HL-60 (cell line): Measurements from ENCODE around the gene INPP4B.
"Not testable (repeated sequence)": the region's sequence is repeated elsewhere in the genome, so short reads cannot be mapped to it uniquely, and the experiment has no call there.

Experiments
- DNase-seq, 2 experiments: peaks; one replicate each; pipeline ENCODE4 v3.0.0-alpha.2; 2010 to 2020; ENCODE audit warnings: low read depth in 1 of 2, low spot score in 1 of 2
- H3K27ac ChIP-seq: fragments of 250-450 bp; sonication (Bioruptor Pico); replicated peaks from 2 replicates; pipeline ENCODE4 v1.5.1; 2020; ENCODE audit warnings: mild to moderate bottlenecking, moderate library complexity
- H3K27me3 ChIP-seq: fragments of 250-450 bp; sonication (Bioruptor Pico); 2 replicates; pipeline ENCODE4 v1.5.1; 2021; ENCODE audit warnings: mild to moderate bottlenecking, moderate library complexity; ENCODE audit not compliant: insufficient read depth, poor library complexity, severe bottlenecking
- H3K4me3 ChIP-seq: replicated peaks from 2 replicates; pipeline ENCODE4 v1.5.1; 2011; ENCODE audit warnings: mild to moderate bottlenecking, control low read depth, low read length; ENCODE audit not compliant: insufficient read depth
- GABPA ChIP-seq: IDR thresholded peaks from 2 replicates; pipeline ENCODE4 v1.6.1; 2012; ENCODE audit warnings: low read depth
- POLR2AphosphoS5 ChIP-seq: IDR thresholded peaks from 2 replicates; pipeline ENCODE4 v1.6.1; 2012; ENCODE audit warnings: low read depth
- SPI1 ChIP-seq: IDR thresholded peaks from 2 replicates; pipeline ENCODE4 v1.6.1; 2012; ENCODE audit warnings: low read depth, mild to moderate bottlenecking, borderline replicate concordance
- TF ChIP-seq, protein P1 (sequence below): IDR thresholded peaks from 2 replicates; pipeline ENCODE4 v1.6.1; 2012; ENCODE audit warnings: low read depth; ENCODE audit not compliant: insufficient replicate concordance
- TF ChIP-seq, protein P2 (sequence below): IDR thresholded peaks from one replicate; pipeline ENCODE4 v1.5.1; 2011; ENCODE audit warnings: low read length, control low read depth, inconsistent platforms; ENCODE audit not compliant: insufficient read depth

The INPP4B gene

DNA sequence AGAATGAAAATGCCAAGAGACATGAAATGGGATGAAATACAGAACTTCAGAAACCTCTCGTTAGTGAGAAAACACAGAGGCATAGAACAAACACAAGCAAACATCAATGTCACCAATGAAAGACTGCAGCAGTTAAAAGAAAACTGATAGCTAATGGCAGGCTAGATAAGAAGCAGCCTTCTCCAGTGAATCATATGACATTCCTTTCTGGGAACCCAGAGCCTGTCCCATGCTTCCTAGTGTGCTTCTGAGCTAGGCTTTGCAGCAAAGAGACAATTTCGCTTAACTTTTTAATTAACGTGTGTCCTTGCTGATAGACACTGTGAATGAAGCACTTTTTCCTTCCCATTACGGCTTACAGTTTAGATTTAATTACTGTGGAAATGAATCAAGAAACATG, 765.1 kb downstream of the INPP4B start:
- TF ChIP-seq, protein P1, sequence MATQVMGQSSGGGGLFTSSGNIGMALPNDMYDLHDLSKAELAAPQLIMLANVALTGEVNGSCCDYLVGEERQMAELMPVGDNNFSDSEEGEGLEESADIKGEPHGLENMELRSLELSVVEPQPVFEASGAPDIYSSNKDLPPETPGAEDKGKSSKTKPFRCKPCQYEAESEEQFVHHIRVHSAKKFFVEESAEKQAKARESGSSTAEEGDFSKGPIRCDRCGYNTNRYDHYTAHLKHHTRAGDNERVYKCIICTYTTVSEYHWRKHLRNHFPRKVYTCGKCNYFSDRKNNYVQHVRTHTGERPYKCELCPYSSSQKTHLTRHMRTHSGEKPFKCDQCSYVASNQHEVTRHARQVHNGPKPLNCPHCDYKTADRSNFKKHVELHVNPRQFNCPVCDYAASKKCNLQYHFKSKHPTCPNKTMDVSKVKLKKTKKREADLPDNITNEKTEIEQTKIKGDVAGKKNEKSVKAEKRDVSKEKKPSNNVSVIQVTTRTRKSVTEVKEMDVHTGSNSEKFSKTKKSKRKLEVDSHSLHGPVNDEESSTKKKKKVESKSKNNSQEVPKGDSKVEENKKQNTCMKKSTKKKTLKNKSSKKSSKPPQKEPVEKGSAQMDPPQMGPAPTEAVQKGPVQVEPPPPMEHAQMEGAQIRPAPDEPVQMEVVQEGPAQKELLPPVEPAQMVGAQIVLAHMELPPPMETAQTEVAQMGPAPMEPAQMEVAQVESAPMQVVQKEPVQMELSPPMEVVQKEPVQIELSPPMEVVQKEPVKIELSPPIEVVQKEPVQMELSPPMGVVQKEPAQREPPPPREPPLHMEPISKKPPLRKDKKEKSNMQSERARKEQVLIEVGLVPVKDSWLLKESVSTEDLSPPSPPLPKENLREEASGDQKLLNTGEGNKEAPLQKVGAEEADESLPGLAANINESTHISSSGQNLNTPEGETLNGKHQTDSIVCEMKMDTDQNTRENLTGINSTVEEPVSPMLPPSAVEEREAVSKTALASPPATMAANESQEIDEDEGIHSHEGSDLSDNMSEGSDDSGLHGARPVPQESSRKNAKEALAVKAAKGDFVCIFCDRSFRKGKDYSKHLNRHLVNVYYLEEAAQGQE: no peak
- TF ChIP-seq GABPA: no peak
- no peak for TF ChIP-seq SPI1
- TF ChIP-seq, protein P2, sequence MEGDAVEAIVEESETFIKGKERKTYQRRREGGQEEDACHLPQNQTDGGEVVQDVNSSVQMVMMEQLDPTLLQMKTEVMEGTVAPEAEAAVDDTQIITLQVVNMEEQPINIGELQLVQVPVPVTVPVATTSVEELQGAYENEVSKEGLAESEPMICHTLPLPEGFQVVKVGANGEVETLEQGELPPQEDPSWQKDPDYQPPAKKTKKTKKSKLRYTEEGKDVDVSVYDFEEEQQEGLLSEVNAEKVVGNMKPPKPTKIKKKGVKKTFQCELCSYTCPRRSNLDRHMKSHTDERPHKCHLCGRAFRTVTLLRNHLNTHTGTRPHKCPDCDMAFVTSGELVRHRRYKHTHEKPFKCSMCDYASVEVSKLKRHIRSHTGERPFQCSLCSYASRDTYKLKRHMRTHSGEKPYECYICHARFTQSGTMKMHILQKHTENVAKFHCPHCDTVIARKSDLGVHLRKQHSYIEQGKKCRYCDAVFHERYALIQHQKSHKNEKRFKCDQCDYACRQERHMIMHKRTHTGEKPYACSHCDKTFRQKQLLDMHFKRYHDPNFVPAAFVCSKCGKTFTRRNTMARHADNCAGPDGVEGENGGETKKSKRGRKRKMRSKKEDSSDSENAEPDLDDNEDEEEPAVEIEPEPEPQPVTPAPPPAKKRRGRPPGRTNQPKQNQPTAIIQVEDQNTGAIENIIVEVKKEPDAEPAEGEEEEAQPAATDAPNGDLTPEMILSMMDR: no peak
- no peak for TF ChIP-seq POLR2AphosphoS5
- Histone ChIP-seq H3K27me3 (no peaks in the 10 kb centered on the region), H3K4me3 (no peak overlapping the region), H3K27ac (no peak overlapping the region)
- no peak for DNase-seq

- Histone ChIP-seq H3K4me3 (no peak overlapping the region), H3K27me3 (no peaks in the 10 kb centered on the region), H3K27ac (no peak overlapping the region)
- TF ChIP-seq, protein P1: no peak
- TF ChIP-seq SPI1: no peak
- TF ChIP-seq GABPA: no peak
- TF ChIP-seq POLR2AphosphoS5: no peak
- TF ChIP-seq, protein P2: no peak
- DNase-seq: no peak
These were observed 766.1 kb downstream of the INPP4B start for GRCh38 chr4:142079959-142080358.

DNA sequence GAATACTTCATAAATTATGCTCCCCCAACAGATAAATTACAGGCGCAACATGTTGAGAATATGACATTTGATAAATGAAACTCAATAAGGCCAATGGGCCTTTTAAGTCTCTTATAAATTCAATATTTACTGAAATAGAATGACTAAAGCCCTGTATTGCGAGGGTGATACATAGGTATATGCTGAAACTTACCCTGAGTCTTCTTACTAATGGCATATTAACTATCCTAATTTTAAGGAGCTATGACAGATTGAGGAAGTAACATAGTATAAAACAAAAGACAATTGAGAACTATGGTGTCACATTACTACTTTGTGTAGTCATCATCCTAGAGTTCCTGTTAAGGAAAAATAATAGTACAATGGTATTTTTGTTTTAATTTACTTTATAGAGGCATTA, 769.1 kb downstream of the INPP4B start:
- no peak for TF ChIP-seq GABPA
- DNase-seq: no peak
- Histone ChIP-seq H3K4me3 (no peak overlapping the region), H3K27me3 (no peaks in the 10 kb centered on the region), H3K27ac (no peak overlapping the region)

DNA sequence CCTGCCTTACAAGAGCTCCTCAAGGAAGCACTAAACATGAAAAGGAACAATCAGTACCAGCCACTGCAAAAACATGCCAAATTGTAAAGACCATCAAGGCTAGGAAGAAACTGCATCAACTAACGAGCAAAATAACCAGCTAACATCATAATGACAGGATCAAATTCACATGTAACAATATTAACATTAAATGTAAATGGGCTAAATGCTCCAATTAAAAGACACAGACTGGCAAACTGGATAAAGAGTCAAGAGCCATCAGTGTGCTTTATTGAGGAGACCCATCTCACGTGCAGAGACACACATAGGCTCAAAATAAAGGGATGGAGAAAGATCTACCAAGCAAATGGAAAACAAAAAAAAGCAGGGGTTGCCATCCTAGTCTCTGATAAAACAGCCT, 777.8 kb downstream of the INPP4B start:
- H3K27ac ChIP-seq, DNase-seq, H3K27me3 ChIP-seq, H3K4me3 ChIP-seq: not testable (repeated sequence)

- H3K27me3 ChIP-seq, DNase-seq, H3K4me3 ChIP-seq, H3K27ac ChIP-seq: not testable (repeated sequence)
These were observed 779.5 kb downstream of the INPP4B start for GRCh38 chr4:142066562-142066961.
